ENCODE measurements around the gene RCC2. TPM values are rescaled to one million over a fixed set of nuclear protein-coding genes. Genes with fewer than 3 reads are reported as not detected.

Gene RCC2
- total and polyA plus RNA-seq, 7 donors: 12.8 to 62.9 (median 21.0) TPM

GRCh38 chr1:17423781-17424245 is 15.7 kb downstream of the RCC2 start:
- Histone ChIP-seq H3K4me1 (peaks cover 0 to 43% (median 33%) of the 10 kb centered on the region in 4 donors), H3K36me3 (peaks cover 19 to 76% (median 31%) of the 10 kb centered on the region in 4 donors), H3K4me3 (peak overlapping the region in 1 of 4 donors; percentile 14), H3K9me3 (no peaks in the 10 kb centered on the region), H3K27ac (peak overlapping the region; percentile 52 to 90 (median 82)), H3K27me3 (no peaks in the 10 kb centered on the region)
- DNase-seq: peak; percentile 89
- intact Hi-C loops (cut with DNase I): loop anchor here (1.0 to 5.0 kb wide), 4 partner anchors 13 to 198 kb away; no protein-coding TSS in a partner anchor
- peak; percentile 56 to 85 (median 75) for TF ChIP-seq POLR2AphosphoS5 (IDR thresholded peaks at IDR 0.05)
- TF ChIP-seq POLR2A (IDR thresholded peaks at IDR 0.05): no peak
- TF ChIP-seq EP300 (IDR thresholded peaks at IDR 0.05): peak in 1 of 4 donors; percentile 44
- TF ChIP-seq, protein P1, sequence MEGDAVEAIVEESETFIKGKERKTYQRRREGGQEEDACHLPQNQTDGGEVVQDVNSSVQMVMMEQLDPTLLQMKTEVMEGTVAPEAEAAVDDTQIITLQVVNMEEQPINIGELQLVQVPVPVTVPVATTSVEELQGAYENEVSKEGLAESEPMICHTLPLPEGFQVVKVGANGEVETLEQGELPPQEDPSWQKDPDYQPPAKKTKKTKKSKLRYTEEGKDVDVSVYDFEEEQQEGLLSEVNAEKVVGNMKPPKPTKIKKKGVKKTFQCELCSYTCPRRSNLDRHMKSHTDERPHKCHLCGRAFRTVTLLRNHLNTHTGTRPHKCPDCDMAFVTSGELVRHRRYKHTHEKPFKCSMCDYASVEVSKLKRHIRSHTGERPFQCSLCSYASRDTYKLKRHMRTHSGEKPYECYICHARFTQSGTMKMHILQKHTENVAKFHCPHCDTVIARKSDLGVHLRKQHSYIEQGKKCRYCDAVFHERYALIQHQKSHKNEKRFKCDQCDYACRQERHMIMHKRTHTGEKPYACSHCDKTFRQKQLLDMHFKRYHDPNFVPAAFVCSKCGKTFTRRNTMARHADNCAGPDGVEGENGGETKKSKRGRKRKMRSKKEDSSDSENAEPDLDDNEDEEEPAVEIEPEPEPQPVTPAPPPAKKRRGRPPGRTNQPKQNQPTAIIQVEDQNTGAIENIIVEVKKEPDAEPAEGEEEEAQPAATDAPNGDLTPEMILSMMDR (IDR thresholded peaks at IDR 0.05): no peak
- WGBS, 2 donors: 78 to 89% methylated on average over 13 of the region's 13 CpGs

- WGBS, 2 donors: 58 to 71% methylated on average over 7 of the region's 7 CpGs
- intact Hi-C loops (cut with DNase I): loop anchor here (5.0 kb wide), 3 partner anchors 70 to 200 kb away; no protein-coding TSS in a partner anchor
- Histone ChIP-seq H3K27ac (peak overlapping the region in 2 of 4 donors; percentile 88 to 90), H3K4me1 (peaks cover 0 to 43% (median 33%) of the 10 kb centered on the region in 4 donors), H3K36me3 (peaks cover 7 to 76% (median 22%) of the 10 kb centered on the region in 4 donors), H3K27me3 (no peaks in the 10 kb centered on the region), H3K4me3 (no peak overlapping the region), H3K9me3 (no peaks in the 10 kb centered on the region)
- no peak for DNase-seq
- TF ChIP-seq EP300 (IDR thresholded peaks at IDR 0.05) (no peak), POLR2A (IDR thresholded peaks at IDR 0.05) (no peak), POLR2AphosphoS5 (IDR thresholded peaks at IDR 0.05) (no peak)
- TF ChIP-seq, protein P1 (IDR thresholded peaks at IDR 0.05): no peak
These were observed 17.0 kb downstream of the RCC2 start for GRCh38 chr1:17422461-17422860.

- Histone ChIP-seq H3K4me1 (peaks cover 0 to 42% (median 32%) of the 10 kb centered on the region in 4 donors), H3K27ac (no peak overlapping the region), H3K27me3 (no peaks in the 10 kb centered on the region), H3K4me3 (no peak overlapping the region), H3K9me3 (no peaks in the 10 kb centered on the region), H3K36me3 (peaks cover 12 to 76% (median 32%) of the 10 kb centered on the region in 4 donors)
- intact Hi-C loops (cut with DNase I): loop anchor here (1.0 to 5.0 kb wide), 4 partner anchors 19 to 202 kb away; partner anchors contain the start of gene RCC2
- no peak for TF ChIP-seq EP300 (IDR thresholded peaks at IDR 0.05)
- no peak for TF ChIP-seq POLR2A (IDR thresholded peaks at IDR 0.05)
- TF ChIP-seq POLR2AphosphoS5 (IDR thresholded peaks at IDR 0.05): no peak
- TF ChIP-seq, protein P1 (IDR thresholded peaks at IDR 0.05): no peak
- no peak for DNase-seq
- 76 to 85% methylated on average over 6 of the region's 6 CpGs for WGBS, 2 donors
These were observed 19.0 kb downstream of the RCC2 start for GRCh38 chr1:17420391-17420918.

GRCh38 chr1:17419626-17420328 is 19.7 kb downstream of the RCC2 start:
- peak overlapping the region in 2 of 4 donors; percentile 30 to 45 for H3K27ac ChIP-seq
- TF ChIP-seq POLR2AphosphoS5 (IDR thresholded peaks at IDR 0.05): peak in 2 of 4 donors; percentile 19 to 20
- no peak for TF ChIP-seq POLR2A (IDR thresholded peaks at IDR 0.05)
- TF ChIP-seq, protein P1 (IDR thresholded peaks at IDR 0.05): peak; percentile 96 to 99 (median 98)
- no peak for TF ChIP-seq EP300 (IDR thresholded peaks at IDR 0.05)

More at GRCh38 chr1:17419626-17420328, 19.7 kb downstream of the RCC2 start:
- Histone ChIP-seq H3K4me1 (peaks cover 0 to 35% (median 26%) of the 10 kb centered on the region in 4 donors), H3K36me3 (peaks cover 13 to 76% (median 37%) of the 10 kb centered on the region in 4 donors), H3K4me3 (no peak overlapping the region), H3K9me3 (no peaks in the 10 kb centered on the region), H3K27me3 (no peaks in the 10 kb centered on the region)
- 42 to 46% methylated on average over 42 of the region's 42 CpGs for WGBS, 2 donors
- intact Hi-C loops (cut with DNase I): loop anchor here (1.0 to 5.0 kb wide), 5 partner anchors 20 to 203 kb away; partner anchors contain the start of gene RCC2
- peak; percentile 83 for DNase-seq
